ENCODE data around the gene THSD7A. TPM values are rescaled to one million over a fixed set of nuclear protein-coding genes. Genes with fewer than 3 reads are reported as not detected.

The THSD7A gene
- total RNA-seq, 1 donor from 2014 or later = 8.0 TPM

GRCh38 chr7:11609096-11609670 lies 222.8 kb downstream of the THSD7A start:
- DNase-seq (no peak), ATAC-seq (no peak)
- Histone ChIP-seq H3K4me3 (no peak overlapping the region), H3K4me1 (peaks cover 9% of the 10 kb centered on the region), H3K36me3 (no peaks in the 10 kb centered on the region), H3K27me3 (no peaks in the 10 kb centered on the region), H3K27ac (no peak overlapping the region), H3K9me3 (no peaks in the 10 kb centered on the region)
- intact Hi-C loops (cut with DNase I) = no loop called here
- no peak for TF ChIP-seq CTCF (IDR thresholded peaks at IDR 0.05)

GRCh38 chr7:11607686-11608085 lies 224.3 kb downstream of the THSD7A start:
- ATAC-seq (no peak), DNase-seq (no peak)
- no peak overlapping the region for H3K27ac ChIP-seq
- H3K4me1 ChIP-seq = peaks cover 9% of the 10 kb centered on the region
- TF ChIP-seq CTCF (IDR thresholded peaks at IDR 0.05) = no peak
- H3K36me3 ChIP-seq = no peaks in the 10 kb centered on the region
- intact Hi-C loops (cut with DNase I) = no loop called here
- H3K9me3 ChIP-seq = no peaks in the 10 kb centered on the region
- H3K27me3 ChIP-seq = no peaks in the 10 kb centered on the region
- H3K4me3 ChIP-seq = no peak overlapping the region

DNA sequence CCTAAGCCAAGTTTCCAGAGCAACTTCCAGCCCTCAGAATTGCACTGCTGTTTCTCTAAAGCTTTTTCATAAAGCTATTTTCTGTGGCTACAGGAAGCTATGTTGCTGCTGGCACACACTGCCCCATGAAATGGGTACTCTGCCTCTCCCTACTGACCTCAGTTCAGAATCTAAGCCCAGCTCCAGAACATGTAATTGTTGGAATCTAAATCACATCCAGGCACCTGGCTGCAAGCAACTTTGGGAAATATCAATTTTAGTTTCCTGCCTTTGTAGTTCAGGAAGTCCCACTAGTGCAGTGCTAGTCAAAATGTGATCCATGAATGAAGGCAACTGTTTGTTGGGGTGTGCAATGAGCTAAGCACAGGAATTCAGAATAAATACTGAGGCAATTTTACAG lies 226.2 kb downstream of the THSD7A start:
- ATAC-seq = no peak
- DNase-seq = no peak
- Histone ChIP-seq H3K9me3 (no peaks in the 10 kb centered on the region), H3K27me3 (no peaks in the 10 kb centered on the region), H3K4me1 (peaks cover 9% of the 10 kb centered on the region), H3K27ac (no peak overlapping the region), H3K36me3 (no peaks in the 10 kb centered on the region), H3K4me3 (no peak overlapping the region)
- intact Hi-C loops (cut with DNase I) = no loop called here
- TF ChIP-seq CTCF (IDR thresholded peaks at IDR 0.05) = no peak

DNA sequence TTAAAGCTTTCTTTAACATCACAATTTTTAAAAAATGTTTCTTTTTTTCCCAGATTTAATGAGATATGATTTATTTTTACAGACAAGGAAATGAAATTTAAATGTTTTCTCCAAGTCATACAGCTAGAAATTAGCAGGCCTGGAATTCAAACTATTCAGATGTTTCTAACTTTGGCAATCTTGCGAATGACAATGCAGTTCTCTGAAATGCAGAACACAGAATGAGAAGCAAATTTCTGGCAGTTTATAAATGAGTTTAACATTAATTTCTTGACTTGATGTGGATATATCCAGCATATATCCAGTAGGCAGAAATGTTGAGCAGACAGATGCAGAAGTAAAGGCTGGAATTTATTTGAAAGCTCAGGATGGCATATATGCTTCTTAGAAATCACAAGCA lies 227.5 kb downstream of the THSD7A start:
- ATAC-seq = no peak
- H3K36me3 ChIP-seq = no peaks in the 10 kb centered on the region
- peaks cover 9% of the 10 kb centered on the region for H3K4me1 ChIP-seq
- no peaks in the 10 kb centered on the region for H3K27me3 ChIP-seq
- H3K9me3 ChIP-seq = no peaks in the 10 kb centered on the region
- H3K4me3 ChIP-seq = no peak overlapping the region
- no peak for DNase-seq
- no peak overlapping the region for H3K27ac ChIP-seq
- TF ChIP-seq CTCF (IDR thresholded peaks at IDR 0.05) = no peak
- intact Hi-C loops (cut with DNase I) = no loop called here

DNA sequence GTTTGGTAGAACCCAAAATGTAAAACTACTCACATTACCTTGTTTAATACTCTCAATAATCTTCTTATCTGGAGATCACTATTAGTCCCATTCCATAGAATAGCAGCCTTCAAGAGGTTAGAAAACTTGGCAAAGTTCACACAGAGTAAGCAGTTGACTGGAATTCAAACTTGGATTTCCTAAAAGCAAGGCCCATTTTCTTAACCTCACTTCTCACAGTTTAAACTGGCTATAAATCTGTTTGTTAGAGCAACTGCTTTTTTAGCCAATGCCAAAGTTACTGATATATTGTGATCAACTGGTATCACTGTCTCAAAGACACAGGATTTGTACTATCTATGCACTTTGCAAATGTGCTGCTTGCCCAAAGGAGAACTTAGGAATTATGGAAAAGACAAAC lies 230.2 kb downstream of the THSD7A start:
- ATAC-seq (no peak), DNase-seq (no peak)
- H3K36me3 ChIP-seq = no peaks in the 10 kb centered on the region
- H3K4me1 ChIP-seq = peaks cover 9% of the 10 kb centered on the region
- intact Hi-C loops (cut with DNase I) = no loop called here
- H3K4me3 ChIP-seq = no peak overlapping the region
- no peaks in the 10 kb centered on the region for H3K27me3 ChIP-seq
- H3K9me3 ChIP-seq = no peaks in the 10 kb centered on the region
- H3K27ac ChIP-seq = no peak overlapping the region
- TF ChIP-seq CTCF (IDR thresholded peaks at IDR 0.05) = no peak

- intact Hi-C loops (cut with DNase I) = no loop called here
- no peak for TF ChIP-seq CTCF (IDR thresholded peaks at IDR 0.05)
Measured at GRCh38 chr7:11593322-11593721, 238.7 kb downstream of the THSD7A start.

More at GRCh38 chr7:11593322-11593721, 238.7 kb downstream of the THSD7A start:
- no peaks in the 10 kb centered on the region for H3K9me3 ChIP-seq
- DNase-seq (no peak), ATAC-seq (no peak)
- H3K36me3 ChIP-seq = no peaks in the 10 kb centered on the region
- H3K27ac ChIP-seq = no peak overlapping the region
- H3K27me3 ChIP-seq = no peaks in the 10 kb centered on the region
- no peaks in the 10 kb centered on the region for H3K4me1 ChIP-seq
- no peak overlapping the region for H3K4me3 ChIP-seq
